PC-3 (cell line): ENCODE results near the gene MLLT10.

Experiments
- EZH2 ChIP-seq: fragments of 300-600 bp; sonication (generic); IDR thresholded peaks from one replicate; pipeline ENCODE4 v1.6.1; 2017; ENCODE audit warnings: antibody characterized with exemption, mild to moderate bottlenecking, low read length; ENCODE audit not compliant: unreplicated experiment
- EZH2phosphoT487 ChIP-seq: fragments of 300-600 bp; sonication (generic); IDR thresholded peaks from 2 replicates; pipeline ENCODE4 v1.6.1; 2018; ENCODE audit warnings: mild to moderate bottlenecking, antibody characterized with exemption, low read length, borderline replicate concordance
- TF ChIP-seq, protein P1 (sequence below): fragments of 300-600 bp; sonication (generic); conservative IDR thresholded peaks from 2 replicates; pipeline ENCODE4 v1.5.1; 2017; ENCODE audit warnings: antibody characterized with exemption, low read depth, mild to moderate bottlenecking, low read length

DNA sequence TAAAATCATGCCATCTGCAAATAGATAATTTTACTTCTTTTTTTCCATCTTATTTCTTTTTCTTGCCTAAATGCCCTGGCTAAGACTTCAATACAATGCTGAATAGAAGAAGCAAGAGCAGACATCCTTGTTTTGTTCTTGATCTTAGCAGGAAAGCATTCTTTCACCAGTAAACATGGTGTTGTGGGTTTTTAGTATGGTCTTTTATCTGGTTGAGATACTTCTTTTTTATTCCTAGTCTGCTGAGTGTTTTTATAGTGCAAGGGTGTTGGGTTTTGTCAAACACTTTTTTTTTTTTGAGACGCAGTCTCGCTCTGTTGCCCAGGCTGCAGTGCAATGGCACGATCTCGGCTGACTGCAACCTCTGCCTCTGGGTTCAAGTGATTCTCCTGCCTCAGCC is 237.2 kb downstream of the MLLT10 start:
- TF ChIP-seq, protein P1, sequence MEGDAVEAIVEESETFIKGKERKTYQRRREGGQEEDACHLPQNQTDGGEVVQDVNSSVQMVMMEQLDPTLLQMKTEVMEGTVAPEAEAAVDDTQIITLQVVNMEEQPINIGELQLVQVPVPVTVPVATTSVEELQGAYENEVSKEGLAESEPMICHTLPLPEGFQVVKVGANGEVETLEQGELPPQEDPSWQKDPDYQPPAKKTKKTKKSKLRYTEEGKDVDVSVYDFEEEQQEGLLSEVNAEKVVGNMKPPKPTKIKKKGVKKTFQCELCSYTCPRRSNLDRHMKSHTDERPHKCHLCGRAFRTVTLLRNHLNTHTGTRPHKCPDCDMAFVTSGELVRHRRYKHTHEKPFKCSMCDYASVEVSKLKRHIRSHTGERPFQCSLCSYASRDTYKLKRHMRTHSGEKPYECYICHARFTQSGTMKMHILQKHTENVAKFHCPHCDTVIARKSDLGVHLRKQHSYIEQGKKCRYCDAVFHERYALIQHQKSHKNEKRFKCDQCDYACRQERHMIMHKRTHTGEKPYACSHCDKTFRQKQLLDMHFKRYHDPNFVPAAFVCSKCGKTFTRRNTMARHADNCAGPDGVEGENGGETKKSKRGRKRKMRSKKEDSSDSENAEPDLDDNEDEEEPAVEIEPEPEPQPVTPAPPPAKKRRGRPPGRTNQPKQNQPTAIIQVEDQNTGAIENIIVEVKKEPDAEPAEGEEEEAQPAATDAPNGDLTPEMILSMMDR: no peak
- TF ChIP-seq EZH2phosphoT487 (no peak), EZH2 (no peak)
